H9 (cell line): ENCODE results near the gene TMEM170B. TPM values are rescaled to one million over a fixed set of nuclear protein-coding genes. Genes with fewer than 3 reads are reported as not detected.

ENCODE experiments used
- DNase-seq: peaks from one replicate; pipeline ENCODE4 v3.0.0-alpha.2; 2017
- H2AFZ ChIP-seq: one replicate; pipeline ENCODE4 v1.6.1; 2013; ENCODE audit warnings: mild to moderate bottlenecking, low read length, control low read depth, moderate library complexity
- H2AK5ac ChIP-seq: 2 replicates; pipeline ENCODE4 v1.6.1; 2013; ENCODE audit warnings: low read length, control low read depth, mixed read lengths; ENCODE audit not compliant: insufficient read length
- H2BK120ac ChIP-seq: one replicate; pipeline ENCODE4 v1.6.1; 2013; ENCODE audit warnings: low read depth, mild to moderate bottlenecking, low read length, control low read depth, inconsistent platforms; ENCODE audit not compliant: poor library complexity, severe bottlenecking
- H2BK12ac ChIP-seq: 2 replicates; pipeline ENCODE4 v1.6.1; 2013; ENCODE audit warnings: low read length, control low read depth, mixed read lengths, low read depth; ENCODE audit not compliant: insufficient read length
- H2BK15ac ChIP-seq: 2 replicates; pipeline ENCODE4 v1.6.1; 2013; ENCODE audit warnings: low read depth, low read length, control low read depth
- H2BK20ac ChIP-seq: one replicate; pipeline ENCODE4 v1.6.1; 2013; ENCODE audit warnings: low read depth, mild to moderate bottlenecking, low read length, control low read depth, inconsistent platforms; ENCODE audit not compliant: poor library complexity, severe bottlenecking
- H2BK5ac ChIP-seq: 2 replicates; pipeline ENCODE4 v1.6.1; 2013; ENCODE audit warnings: low read length, control low read depth, mixed read lengths; ENCODE audit not compliant: insufficient read length
- H3K14ac ChIP-seq: 2 replicates; pipeline ENCODE4 v1.6.1; 2013; ENCODE audit warnings: low read length, control low read depth; ENCODE audit not compliant: insufficient read depth
- H3K18ac ChIP-seq: 2 replicates; pipeline ENCODE4 v1.6.1; 2013; ENCODE audit warnings: low read depth, mild to moderate bottlenecking, mixed read lengths, low read length, control low read depth; ENCODE audit not compliant: insufficient read length
- H3K23ac ChIP-seq: 2 replicates; pipeline ENCODE4 v1.6.1; 2013; ENCODE audit warnings: low read length, control low read depth, mixed read lengths, low read depth; ENCODE audit not compliant: insufficient read length
- H3K23me2 ChIP-seq: 2 replicates; pipeline ENCODE4 v1.6.1; 2013; ENCODE audit warnings: low read depth, mild to moderate bottlenecking, mixed read lengths, low read length, control low read depth; ENCODE audit not compliant: insufficient read length, poor library complexity, severe bottlenecking
- H3K27ac ChIP-seq: 2 replicates; pipeline ENCODE4 v1.5.1; 2013; ENCODE audit warnings: low read length, control low read depth, mixed read lengths, low read depth; ENCODE audit not compliant: insufficient read length
- H3K27me3 ChIP-seq: 2 replicates; pipeline ENCODE4 v1.6.1; 2013; ENCODE audit warnings: low read length, control low read depth, inconsistent platforms; ENCODE audit not compliant: insufficient read depth
- H3K4ac ChIP-seq: 2 replicates; pipeline ENCODE4 v1.6.1; 2013; ENCODE audit warnings: low read depth, mild to moderate bottlenecking, control low read depth, inconsistent platforms, low read length, moderate library complexity
- H3K4me1 ChIP-seq: 2 replicates; pipeline ENCODE4 v1.6.1; 2013; ENCODE audit warnings: low read length, control low read depth, inconsistent platforms; ENCODE audit not compliant: insufficient read depth
- H3K4me2 ChIP-seq: 2 replicates; pipeline ENCODE4 v1.6.1; 2013; ENCODE audit warnings: low read length, control low read depth, mixed read lengths; ENCODE audit not compliant: insufficient read length, insufficient read depth
- H3K56ac ChIP-seq: 2 replicates; pipeline ENCODE4 v1.6.1; 2013; ENCODE audit warnings: low read depth, mild to moderate bottlenecking, mixed read lengths, low read length, control low read depth; ENCODE audit not compliant: insufficient read length
- H3K79me1 ChIP-seq: 2 replicates; pipeline ENCODE4 v1.6.1; 2013; ENCODE audit warnings: low read depth, mild to moderate bottlenecking, moderate library complexity, low read length, control low read depth, inconsistent platforms; ENCODE audit not compliant: insufficient read depth, poor library complexity, severe bottlenecking
- H3K79me2 ChIP-seq: 2 replicates; pipeline ENCODE4 v1.6.1; 2013; ENCODE audit warnings: low read length, control low read depth, inconsistent platforms; ENCODE audit not compliant: insufficient read depth
- H3K9ac ChIP-seq: 2 replicates; pipeline ENCODE4 v1.6.1; 2013; ENCODE audit warnings: low read length, control low read depth, mixed read lengths; ENCODE audit not compliant: insufficient read length; ENCODE audit errors: extremely low read depth
- H3K9me3 ChIP-seq: one replicate; pipeline ENCODE4 v1.6.1; 2013; ENCODE audit warnings: low read depth, low read length, inconsistent platforms; ENCODE audit not compliant: control insufficient read depth
- H3T11ph ChIP-seq: one replicate; pipeline ENCODE4 v1.6.1; 2013; ENCODE audit warnings: mild to moderate bottlenecking, low read length, control low read depth, inconsistent platforms
- H4K20me1 ChIP-seq: one replicate; pipeline ENCODE4 v1.6.1; 2013; ENCODE audit not compliant: control insufficient read depth, insufficient read length, insufficient read depth
- H4K5ac ChIP-seq: 2 replicates; pipeline ENCODE4 v1.6.1; 2013; ENCODE audit warnings: low read depth, mild to moderate bottlenecking, mixed read lengths, low read length, control low read depth; ENCODE audit not compliant: insufficient read length
- H4K8ac ChIP-seq: replicated peaks from 2 replicates; pipeline ENCODE4 v1.6.1; 2013; ENCODE audit warnings: low read length, control low read depth, mixed read lengths, low read depth; ENCODE audit not compliant: insufficient read length
- H4K91ac ChIP-seq: 2 replicates; pipeline ENCODE4 v1.6.1; 2013; ENCODE audit warnings: low read depth, mild to moderate bottlenecking, moderate library complexity, mixed read lengths, low read length, control low read depth; ENCODE audit not compliant: insufficient read length
- H3K27ac Mint-ChIP-seq, 3 experiments: 2 replicates in 2 of 3; 3 replicates in 1 of 3; pipeline ENCODE4 v1.8.0; 2020 to 2021; ENCODE audit warnings: mixed read lengths in 3 of 3, mild to moderate bottlenecking in 1 of 3, moderate library complexity in 1 of 3
- H3K27me3 Mint-ChIP-seq: 2 replicates; pipeline ENCODE4 v1.8.0; 2021; ENCODE audit warnings: low read depth, mild to moderate bottlenecking, moderate library complexity, mixed read lengths
- H3K36me3 Mint-ChIP-seq, 3 experiments: 2 replicates in 2 of 3; 3 replicates in 1 of 3; pipeline ENCODE4 v1.8.0; 2020 to 2021; ENCODE audit warnings: low read depth in 3 of 3, mixed read lengths in 3 of 3; ENCODE audit not compliant: insufficient read depth in 1 of 3
- H3K4me1 Mint-ChIP-seq, 2 experiments: 2 replicates each; pipeline ENCODE4 v1.8.0; 2020; ENCODE audit warnings: mixed read lengths in 2 of 2
- H3K4me3 Mint-ChIP-seq, 2 experiments: 2 replicates in 1 of 2; 3 replicates in 1 of 2; pipeline ENCODE4 v1.8.0; 2020 to 2021; ENCODE audit warnings: mild to moderate bottlenecking in 2 of 2, mixed read lengths in 2 of 2, moderate library complexity in 1 of 2
- H3K9me3 Mint-ChIP-seq, 2 experiments: 2 replicates in 1 of 2; 3 replicates in 1 of 2; pipeline ENCODE4 v1.8.0; 2020; ENCODE audit warnings: mild to moderate bottlenecking in 2 of 2, mixed read lengths in 2 of 2, moderate library complexity in 1 of 2
- CTCF ChIP-seq: fragments of 200-600 bp; sonication (generic); conservative IDR thresholded peaks from 3 replicates; pipeline ENCODE4 v1.8.0; 2021; ENCODE audit warnings: antibody characterized with exemption, mild to moderate bottlenecking
- WGBS: extraction: QIAGEN DNeasy Blood & Tissue Kit; methylation state at CpG from one replicate; pipeline ENCODE4 v1.1.7; 2013; ENCODE audit warnings: missing lambda C conversion rate, low lambda C conversion rate, mixed read lengths; ENCODE audit not compliant: insufficient read length; ENCODE audit errors: extremely low coverage; 5-methylcytosine and 5-hydroxymethylcytosine counted together
- total RNA-seq: library from RNA; stranded (reverse); gene quantifications from 2 replicates; pipeline ENCODE4 v1.2.1, GENCODE V29; 2021

TMEM170B gene
- total RNA-seq, 1 experiment from 2014 or later: 2.9 TPM

GRCh38 chr6:11497881-11498280 is 39.7 kb upstream of the TMEM170B start:
- no peaks in the 10 kb centered on the region for H3K79me1 ChIP-seq
- no peak overlapping the region for H3T11ph ChIP-seq
- H4K5ac ChIP-seq: no peak overlapping the region
- H2BK15ac ChIP-seq: no peak overlapping the region
- no peak overlapping the region for H2BK20ac ChIP-seq
- Mint-ChIP-seq H3K4me1 (peaks cover 3 to 14% of the 10 kb centered on the region in 2 experiments; a peak in 3 of 4 replicates), H3K4me3 (no peak overlapping the region), H3K27me3 (no peaks in the 10 kb centered on the region; the same call in 1 of the 2 replicates), H3K27ac (no peak overlapping the region), H3K36me3 (peaks cover 0 to 4% (median 2%) of the 10 kb centered on the region in 3 experiments; a peak in 4 of 7 replicates), H3K9me3 (peaks cover 0 to 4% of the 10 kb centered on the region in 2 experiments)
- no peak overlapping the region for H3K9ac ChIP-seq
- H3K4me1 ChIP-seq: no peaks in the 10 kb centered on the region
- H4K8ac ChIP-seq: no peak overlapping the region
- H3K18ac ChIP-seq: no peak overlapping the region
- H2BK12ac ChIP-seq: no peak overlapping the region
- H3K23ac ChIP-seq: no peak overlapping the region
- no peak overlapping the region for H4K91ac ChIP-seq
- TF ChIP-seq CTCF: no peak
- H3K23me2 ChIP-seq: no peaks in the 10 kb centered on the region
- no peak overlapping the region for H3K56ac ChIP-seq
- no CpG with 5 or more reads among the region's 1 CpG for WGBS
- no peak overlapping the region for H3K4ac ChIP-seq
- no peak overlapping the region for H3K27ac ChIP-seq
- no peaks in the 10 kb centered on the region for H3K9me3 ChIP-seq
- H2AFZ ChIP-seq: no peak overlapping the region
- H2AK5ac ChIP-seq: no peak overlapping the region
- H3K14ac ChIP-seq: no peak overlapping the region
- DNase-seq: no peak
- H3K27me3 ChIP-seq: no peaks in the 10 kb centered on the region
- H3K79me2 ChIP-seq: no peaks in the 10 kb centered on the region
- no peak overlapping the region for H3K4me2 ChIP-seq
- no peak overlapping the region for H2BK5ac ChIP-seq
- H4K20me1 ChIP-seq: no peaks in the 10 kb centered on the region
- no peak overlapping the region for H2BK120ac ChIP-seq
